Measurements from ENCODE around the gene ZSCAN5B. TPM values are rescaled to one million over a fixed set of nuclear protein-coding genes. Genes with fewer than 3 reads are reported as not detected.

ZSCAN5B gene
- total and polyA plus RNA-seq, 2 donors = 0.05 TPM; not detected in 1

Other genes starting within 250 kb of the ZSCAN5B start
- gene NLRP8, start 250.0 kb downstream of the ZSCAN5B start, total RNA-seq = not detected
- not detected for gene NLRP8, start 250.0 kb downstream of the ZSCAN5B start, polyA plus RNA-seq
- gene NLRP5, start 211.0 kb downstream of the ZSCAN5B start, total RNA-seq = not detected
- gene NLRP5, start 211.0 kb downstream of the ZSCAN5B start, polyA plus RNA-seq = 0.02 TPM
- 19.4 TPM for gene ZNF787, start 76.5 kb downstream of the ZSCAN5B start, total RNA-seq
- 19.8 TPM for gene ZNF787, start 76.5 kb downstream of the ZSCAN5B start, polyA plus RNA-seq
- 21.2 TPM for gene ZNF444, start 56.5 kb downstream of the ZSCAN5B start, total RNA-seq
- 45.5 TPM for gene ZNF444, start 56.5 kb downstream of the ZSCAN5B start, polyA plus RNA-seq
- not detected for gene GALP, start 21.8 kb downstream of the ZSCAN5B start, total RNA-seq
- 0.39 TPM for gene GALP, start 21.8 kb downstream of the ZSCAN5B start, polyA plus RNA-seq
- gene ZSCAN5C, start 4.5 kb upstream of the ZSCAN5B start, total RNA-seq = 0.05 TPM
- gene ZSCAN5C, start 4.5 kb upstream of the ZSCAN5B start, polyA plus RNA-seq = 0.16 TPM
- gene EDDM13, start 75.0 kb upstream of the ZSCAN5B start, total RNA-seq = 0.85 TPM
- 3.1 TPM for gene EDDM13, start 75.0 kb upstream of the ZSCAN5B start, polyA plus RNA-seq
- 7.4 TPM for gene ZSCAN5A, start 117.1 kb upstream of the ZSCAN5B start, total RNA-seq
- gene ZSCAN5A, start 117.1 kb upstream of the ZSCAN5B start, polyA plus RNA-seq = 4.9 TPM
- 4.2 TPM for gene ZNF582, start 195.8 kb upstream of the ZSCAN5B start, total RNA-seq
- gene ZNF582, start 195.8 kb upstream of the ZSCAN5B start, polyA plus RNA-seq = 6.2 TPM
- gene ZNF583, start 206.5 kb upstream of the ZSCAN5B start, total RNA-seq = 5.0 TPM
- gene ZNF583, start 206.5 kb upstream of the ZSCAN5B start, polyA plus RNA-seq = 3.1 TPM

All from thymus (tissue), 2 donors.